ENCODE measurements around the gene HDAC4.

HDAC4 gene

DNA sequence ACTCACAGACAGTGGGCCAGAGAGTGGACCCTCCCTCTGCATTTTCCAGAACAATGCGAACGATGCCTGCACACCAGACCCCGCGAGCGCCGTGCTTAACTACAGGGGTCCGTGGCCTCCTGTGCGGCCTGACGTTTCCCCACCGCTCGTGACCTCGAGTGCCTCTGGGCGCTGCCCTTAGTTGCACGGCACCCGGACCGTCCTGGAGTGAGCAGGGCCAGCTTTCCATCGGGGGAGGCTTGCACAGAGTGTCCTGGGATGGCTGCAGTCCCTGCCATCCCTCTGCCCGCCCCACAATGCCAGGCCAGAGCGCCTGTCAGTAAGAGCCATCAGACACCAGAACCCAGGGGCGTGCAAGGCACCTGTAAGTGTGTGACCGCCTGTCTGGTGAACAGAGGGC is 335.9 kb downstream of the HDAC4 start:
- DNase-seq (ENCODE audit: low spot score) = no peak

DNA sequence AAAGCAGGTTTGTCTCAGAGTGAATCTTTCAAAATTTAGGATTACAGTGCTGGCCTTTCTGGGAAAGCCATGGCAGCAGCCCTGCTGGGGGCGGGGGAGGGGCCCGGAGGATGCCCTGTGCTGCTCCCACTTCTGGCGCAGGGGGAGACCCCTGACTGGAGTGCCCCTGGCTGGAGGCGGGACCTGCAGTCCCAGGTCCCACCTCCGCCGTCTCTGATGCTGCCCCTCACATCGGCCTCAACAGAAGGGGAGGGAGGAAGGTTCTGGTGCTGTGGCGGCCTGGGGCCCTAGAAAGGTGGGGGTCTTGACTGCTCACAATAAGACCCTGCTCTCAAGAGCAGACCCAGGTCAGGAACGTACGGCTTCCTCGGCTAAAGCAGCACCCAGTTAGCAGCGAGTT is 336.6 kb downstream of the HDAC4 start:
- DNase-seq (ENCODE audit: low spot score) = no peak

DNA sequence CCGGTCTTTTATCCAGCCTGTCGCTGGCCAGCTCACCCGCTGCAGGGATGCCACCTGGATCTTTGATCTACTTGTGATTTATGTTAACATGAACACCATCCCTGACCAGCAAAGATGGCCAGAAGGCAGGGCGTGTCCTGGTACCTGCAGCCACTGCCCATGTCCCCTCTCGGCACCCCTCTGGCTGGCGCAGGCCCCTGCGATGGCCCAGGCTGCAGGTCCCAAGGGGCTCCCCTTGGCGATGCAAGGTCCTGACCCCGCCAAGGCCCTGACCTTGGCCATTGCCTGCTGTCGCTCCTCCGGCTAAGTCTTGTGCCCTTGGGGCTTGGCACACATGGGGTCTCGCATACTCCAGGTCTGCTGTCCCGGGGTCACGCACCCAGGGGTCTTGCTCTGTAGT is 338.1 kb downstream of the HDAC4 start:
- DNase-seq (ENCODE audit: low spot score) = no peak

DNA sequence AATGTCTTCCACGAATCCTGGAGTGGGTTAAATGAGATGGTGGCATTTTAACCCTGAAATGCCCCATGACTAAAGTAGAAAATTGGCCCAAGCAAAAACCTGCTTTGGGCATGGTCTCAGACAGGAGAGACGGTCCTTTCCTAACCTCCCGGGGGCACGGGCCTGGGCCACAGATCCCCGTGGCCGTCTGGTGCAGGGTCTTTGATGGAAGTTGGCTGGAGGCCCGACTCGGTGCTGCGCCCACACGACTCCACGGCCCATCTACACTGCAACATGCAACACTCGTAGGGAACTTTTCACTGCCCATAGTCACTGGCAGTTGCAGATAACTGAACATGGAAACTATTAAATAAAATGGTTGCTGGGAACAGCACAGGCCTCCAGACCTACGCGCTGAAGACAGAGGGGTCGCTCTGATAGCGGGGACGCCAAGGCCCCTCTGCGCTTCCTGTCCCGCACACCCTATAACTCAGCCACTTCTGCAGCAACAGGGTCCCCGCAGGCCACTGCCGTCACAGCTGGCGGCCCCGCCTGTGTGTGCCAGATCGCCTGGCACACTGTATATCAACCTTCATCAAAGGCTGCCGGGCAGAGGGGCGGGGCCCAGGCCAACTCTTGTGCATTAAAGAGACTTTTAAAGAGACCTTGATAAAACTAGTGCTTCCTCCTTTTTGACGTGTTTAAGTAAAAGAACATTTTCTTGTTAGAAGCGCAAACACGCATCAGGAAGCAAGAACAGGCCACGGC is 338.8 kb downstream of the HDAC4 start:
- no peak for DNase-seq (ENCODE audit: low spot score)

DNA sequence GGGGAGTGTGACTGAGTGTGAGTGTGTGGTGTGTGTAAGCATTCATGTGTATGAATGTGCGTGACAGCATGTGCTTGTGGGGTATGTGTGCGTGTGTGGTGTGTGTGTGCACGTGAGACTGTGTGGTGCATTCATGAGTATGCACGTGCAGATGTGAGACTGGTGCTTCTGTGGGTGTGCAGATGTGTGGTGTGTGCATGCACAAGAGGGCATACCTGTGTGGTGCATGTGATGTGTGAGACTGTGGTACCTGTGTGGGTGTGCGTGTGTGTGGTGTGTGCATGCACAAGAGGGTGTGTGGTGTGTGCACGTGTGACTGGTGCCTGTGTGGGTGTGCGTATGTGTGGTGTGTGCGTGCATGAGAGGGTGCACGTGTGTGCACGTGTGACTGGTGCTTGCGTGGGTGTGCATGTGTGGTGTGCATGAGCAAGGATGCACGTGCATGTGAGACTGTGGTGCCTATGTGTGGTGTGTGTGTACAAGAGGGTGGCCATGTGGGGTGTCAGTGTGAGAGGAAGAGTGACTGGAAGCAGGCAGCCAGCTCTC is 339.6 kb downstream of the HDAC4 start:
- no peak for DNase-seq (ENCODE audit: low spot score)

DNA sequence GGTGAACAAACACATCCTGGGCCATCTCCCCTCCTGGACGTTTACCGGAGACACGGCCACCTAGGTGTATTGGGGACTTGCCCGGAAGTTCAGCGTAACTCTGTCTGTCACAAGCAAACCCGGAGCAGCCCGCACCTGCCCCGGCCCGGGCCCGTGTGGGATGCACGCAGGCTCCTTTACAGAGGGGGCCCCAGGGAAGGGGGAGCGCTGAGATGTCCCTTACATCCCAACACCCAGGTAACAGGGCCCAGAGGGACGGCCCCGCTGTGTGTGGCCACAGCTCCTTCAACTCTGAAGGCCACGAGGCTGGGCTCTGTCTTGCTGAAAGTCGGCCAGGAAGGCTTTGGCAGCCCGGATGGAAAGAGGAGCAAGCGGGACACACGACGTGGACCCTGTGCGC is 340.1 kb downstream of the HDAC4 start:
- DNase-seq (ENCODE audit: low spot score) = no peak

DNA sequence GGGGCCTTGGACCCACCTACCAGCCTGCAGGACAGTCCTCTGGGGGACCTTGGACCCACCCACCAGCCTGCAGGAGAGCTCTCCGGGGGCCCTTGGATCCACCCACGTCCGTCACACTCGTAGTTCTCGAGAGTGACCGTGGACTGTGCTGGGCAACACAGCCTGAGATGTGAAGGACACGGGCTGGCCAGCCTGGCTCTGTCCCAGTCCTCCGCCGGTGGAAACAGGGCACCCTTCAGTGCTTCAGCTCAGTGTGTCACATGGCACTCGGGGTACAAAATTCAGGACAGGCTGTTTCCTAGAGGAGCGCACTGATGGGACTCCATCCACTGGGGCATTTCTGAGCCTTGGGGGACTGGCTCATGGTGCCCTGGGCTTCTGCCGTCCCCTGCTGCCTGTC is 341.0 kb downstream of the HDAC4 start:
- no peak for DNase-seq (ENCODE audit: low spot score)

DNA sequence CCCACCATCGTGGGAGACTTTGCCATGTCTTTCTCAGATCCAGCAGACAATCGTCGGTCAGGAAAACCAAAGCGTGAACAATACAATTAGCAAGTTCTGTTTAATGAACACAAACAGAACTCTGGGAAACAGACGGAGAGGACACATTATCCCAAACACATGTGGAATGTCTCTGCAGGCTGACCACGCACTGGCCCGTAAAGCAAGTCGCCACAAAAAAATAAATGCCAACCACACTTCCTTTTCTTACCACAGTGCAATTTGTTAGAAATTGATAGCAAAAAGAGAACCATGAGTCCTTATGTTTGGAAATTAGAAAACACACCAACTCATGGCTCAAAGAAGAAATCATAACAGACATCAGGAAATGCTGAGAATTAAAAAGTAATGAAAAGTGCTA is 342.1 kb downstream of the HDAC4 start:
- DNase-seq (ENCODE audit: low spot score) = no peak

DNA sequence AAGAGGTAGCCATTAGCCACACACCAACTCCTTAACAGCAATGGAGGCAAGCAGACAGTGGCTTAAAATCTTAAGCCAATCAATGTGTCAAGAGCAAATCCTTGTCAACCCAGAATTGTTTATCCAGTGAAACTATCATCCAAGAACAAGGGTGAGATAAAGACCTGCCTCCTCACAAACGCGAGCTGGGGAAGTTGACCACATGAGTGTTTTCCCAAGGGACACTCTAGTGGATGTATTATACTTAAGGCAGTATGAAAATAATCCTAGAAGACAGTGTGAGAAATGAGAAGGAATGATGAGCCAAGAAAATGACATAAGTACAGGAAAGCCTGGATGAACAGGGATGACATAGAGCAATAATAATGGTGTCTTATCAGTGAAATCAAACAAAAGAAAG is 343.3 kb downstream of the HDAC4 start:
- DNase-seq (ENCODE audit: low spot score) = no peak

DNA sequence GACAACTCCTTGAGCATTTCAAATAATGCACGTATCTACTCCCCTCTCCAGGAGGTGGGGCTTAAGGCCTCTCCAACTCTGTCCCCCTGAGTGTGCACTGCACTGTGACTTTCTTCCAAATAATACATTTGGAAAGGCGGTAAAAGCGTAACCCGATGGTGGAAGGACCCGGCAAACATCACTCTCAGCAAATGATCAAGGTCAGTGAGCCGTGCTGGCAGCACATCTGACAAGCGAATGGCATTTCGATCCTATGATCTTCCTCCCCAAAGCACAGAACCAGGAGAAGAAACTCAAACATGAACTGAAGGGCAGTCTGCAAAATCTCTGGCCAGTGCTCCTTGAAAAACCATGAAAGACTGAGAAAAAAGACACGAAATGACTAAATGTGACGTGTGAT is 344.2 kb downstream of the HDAC4 start:
- no peak for DNase-seq (ENCODE audit: low spot score)

DNA sequence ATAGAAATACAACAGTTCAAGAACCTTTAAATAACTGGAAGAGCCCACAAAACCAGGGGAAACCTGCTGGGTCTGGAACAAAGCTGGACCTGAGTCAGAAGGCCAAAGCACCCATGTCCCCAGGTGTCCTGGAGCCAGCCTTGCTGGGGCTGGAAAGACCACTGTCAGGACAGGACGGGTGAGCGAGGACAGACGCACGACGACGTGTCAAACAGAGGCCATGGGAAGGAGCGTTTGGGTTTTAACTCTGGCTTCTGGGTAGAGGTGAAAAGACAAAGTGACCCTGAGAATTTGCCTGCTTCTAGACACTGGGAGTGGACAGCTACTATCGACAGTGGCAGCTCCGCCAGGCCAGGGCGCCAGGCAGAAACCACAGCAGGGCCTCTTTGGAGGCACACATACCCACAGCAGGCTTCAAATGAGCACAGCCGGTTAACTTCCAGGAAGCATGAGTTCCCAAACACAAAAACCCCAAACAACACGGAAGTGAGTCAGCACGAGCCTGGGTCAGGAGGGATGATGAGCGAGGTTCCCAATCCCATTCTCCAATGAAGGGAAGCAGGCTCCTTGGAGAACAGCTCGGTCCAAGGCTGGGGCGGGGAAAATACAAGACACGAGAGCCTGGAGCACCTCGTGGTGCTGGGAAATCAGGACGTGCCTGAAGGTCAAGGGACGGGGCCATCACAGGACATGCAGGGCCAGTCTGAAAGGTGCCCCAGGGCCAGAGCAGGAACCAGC is 344.9 kb downstream of the HDAC4 start:
- no peak for DNase-seq (ENCODE audit: low spot score)

DNA sequence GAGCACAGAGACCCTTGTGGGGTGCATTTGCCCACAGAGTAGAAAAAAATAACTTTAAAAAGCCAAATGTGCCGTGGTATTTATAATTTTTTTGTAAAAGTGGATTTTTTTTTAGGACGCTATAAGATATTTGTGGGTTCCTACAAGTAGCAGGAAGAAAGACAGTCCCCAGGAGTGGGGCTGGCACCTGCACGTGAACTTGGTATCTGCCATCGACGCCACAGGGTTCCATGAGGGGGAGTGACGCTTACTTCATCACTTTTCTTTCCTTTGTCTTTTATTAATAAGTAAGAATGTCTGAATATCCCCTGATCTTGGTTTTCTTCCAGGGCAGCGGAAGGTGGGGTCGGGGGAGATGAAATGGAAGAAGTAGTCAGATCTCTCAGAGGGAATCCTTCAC is 345.9 kb downstream of the HDAC4 start:
- DNase-seq (ENCODE audit: low spot score) = no peak

DNA sequence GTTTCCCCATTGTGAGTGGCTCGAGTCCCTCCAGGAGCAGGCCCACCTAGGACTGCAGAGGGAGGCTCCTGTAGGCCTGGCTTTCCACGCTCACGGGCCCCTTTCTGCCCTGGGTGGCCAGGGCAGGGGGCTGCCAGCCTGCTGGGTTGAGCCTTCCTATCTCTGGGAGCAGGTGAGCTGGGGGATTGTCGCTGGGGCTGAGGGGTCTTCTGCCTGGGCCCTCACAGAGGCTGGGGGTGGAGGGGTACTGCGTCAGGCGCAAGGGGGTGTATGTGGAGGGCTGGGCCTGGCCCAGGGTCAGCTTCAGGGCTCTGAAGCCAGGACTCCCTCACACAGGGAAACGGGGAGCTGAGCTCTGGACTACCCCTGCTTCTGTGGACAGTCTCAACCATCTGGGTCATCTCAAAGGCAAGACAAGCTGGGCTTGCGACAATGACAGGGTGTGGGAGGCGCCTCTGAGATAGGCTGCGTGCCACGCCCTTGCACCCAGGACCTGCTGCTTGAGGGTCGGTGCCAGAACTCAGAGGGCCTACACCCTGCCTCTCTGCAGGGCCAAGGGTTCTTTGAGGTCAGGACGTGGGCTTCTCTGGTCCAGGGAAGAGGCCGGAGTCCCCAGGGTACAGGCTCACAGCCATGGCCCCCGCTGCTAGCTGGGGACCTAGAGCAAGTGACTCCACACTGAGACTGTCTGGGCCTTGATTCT is 346.9 kb downstream of the HDAC4 start:
- DNase-seq (ENCODE audit: low spot score) = no peak

DNA sequence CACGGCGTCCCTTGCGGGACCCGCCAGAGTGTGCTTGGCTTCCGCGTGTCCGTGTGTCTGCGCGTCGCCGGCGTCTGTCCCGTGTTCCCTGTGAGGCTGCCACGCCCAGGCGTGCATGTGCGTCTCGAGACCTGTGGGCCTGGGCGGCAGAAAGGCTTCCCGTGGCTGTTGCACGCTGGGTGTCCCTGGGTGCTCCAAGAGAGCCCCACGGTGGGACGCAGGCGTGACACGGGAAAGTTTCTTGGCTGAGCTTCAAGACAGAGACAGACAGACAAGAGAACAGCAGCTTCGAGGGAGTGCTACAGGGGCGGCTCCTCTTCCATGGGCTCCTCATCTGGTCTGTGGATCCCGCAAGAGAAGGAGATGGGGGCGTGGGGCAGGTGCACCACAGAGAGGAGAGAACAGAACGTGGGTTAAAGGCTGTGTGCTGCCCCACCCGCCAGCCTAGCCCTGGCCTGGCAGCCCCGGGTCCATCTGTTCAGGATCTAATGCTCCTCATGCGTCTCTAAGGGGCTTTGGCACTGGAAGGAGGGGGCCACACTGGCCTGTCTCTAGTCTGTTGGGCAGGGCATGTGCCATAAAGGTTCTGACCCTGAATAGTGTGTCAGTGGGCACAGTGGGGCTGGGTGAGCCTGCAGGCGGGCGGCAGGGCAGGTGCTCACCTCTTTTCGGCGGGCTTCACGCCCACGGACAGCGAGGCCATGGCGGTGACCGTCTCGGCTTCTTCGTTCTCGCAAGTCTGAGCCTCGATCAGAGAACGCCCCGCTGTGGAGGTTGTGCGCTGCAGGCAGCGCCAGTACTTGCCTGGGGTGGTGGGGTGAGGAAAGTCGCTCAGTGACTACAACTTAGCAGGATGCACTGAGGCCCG is 347.8 kb downstream of the HDAC4 start:
- DNase-seq (ENCODE audit: low spot score) = no peak

DNA sequence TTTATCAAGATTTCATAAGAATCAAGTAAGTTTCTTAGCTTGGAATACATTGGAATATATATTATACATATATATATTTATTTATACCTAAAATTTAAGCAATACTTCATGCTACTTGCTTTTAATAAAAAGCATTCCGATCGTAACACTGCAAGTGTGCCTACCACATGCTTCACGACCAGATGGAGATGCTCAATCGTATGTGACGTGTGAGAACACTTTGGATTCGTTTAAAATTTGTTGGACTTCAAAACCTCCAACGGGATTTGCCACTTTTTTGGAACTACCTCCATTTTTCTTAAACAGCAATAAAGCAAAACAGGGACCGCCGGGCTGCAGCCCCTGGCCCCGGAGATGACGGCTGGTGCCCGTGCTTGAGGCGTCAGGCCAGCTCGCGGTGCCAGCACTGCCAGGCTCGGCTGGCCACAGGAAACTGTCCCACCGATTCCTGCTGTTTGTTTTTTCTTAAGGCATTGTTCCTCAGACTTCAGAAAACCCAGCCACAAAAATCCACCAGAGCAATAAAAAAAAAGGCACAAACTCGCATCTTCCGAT is 348.9 kb downstream of the HDAC4 start:
- DNase-seq (ENCODE audit: low spot score) = no peak

DNA sequence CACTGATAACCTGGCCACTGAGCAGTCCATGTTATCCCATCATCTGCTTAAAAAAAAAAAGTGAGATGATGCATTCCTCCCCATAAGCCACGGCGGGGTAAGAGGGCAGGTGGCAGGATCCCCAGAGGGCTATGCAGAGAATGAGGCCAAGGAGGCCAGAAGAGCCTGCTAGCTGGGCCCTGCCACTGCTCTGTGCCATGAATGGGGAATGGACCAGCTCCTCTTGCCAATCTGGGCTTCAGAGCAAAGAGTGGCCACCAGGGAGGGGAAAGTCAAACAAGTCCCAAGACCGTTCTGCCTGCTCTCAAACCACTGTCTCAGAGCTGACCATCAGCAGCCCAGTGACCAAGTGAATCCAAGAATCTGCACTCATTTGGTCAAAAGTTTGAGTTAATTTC is 350.6 kb downstream of the HDAC4 start:
- no peak for DNase-seq (ENCODE audit: low spot score)

DNA sequence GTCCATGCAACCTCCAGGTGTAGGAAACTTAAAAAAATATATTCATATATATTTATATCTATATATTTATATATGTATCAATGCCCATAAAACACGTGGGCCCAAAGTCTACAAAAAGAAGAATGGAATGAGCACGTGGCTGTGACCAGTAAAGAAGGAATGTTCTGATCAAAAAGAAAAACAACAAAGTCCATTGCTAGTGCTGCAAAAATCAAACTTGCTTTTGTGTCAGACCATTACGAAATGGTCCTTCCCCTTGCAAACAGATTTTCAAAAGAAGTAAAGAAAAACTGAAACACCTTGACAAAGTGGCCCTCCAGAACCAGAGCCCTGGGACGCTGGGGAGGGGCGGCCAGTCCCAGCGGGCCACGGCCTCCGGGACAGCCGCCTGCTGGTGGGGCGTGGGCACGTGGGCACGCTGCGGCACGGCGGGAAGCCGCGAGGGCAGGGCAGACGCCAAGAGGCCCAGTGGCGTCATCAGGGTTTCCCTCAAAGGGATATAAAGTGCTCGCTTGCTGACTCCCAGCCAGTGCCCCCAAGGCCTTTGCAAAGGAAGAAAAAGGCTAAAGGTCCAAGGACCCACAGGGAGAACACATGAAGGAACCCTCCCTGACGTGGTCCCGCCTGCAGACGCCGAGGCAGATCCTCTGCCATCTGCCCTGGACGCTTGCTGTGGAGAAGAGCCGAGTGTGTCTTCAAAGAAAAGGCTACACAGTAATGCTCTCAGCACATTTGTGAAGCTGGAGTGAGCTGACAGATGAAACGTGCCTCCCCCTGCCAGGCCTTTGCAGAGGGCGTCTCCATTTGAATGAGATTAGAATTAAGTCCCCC is 351.2 kb downstream of the HDAC4 start:
- no peak for DNase-seq (ENCODE audit: low spot score)

DNA sequence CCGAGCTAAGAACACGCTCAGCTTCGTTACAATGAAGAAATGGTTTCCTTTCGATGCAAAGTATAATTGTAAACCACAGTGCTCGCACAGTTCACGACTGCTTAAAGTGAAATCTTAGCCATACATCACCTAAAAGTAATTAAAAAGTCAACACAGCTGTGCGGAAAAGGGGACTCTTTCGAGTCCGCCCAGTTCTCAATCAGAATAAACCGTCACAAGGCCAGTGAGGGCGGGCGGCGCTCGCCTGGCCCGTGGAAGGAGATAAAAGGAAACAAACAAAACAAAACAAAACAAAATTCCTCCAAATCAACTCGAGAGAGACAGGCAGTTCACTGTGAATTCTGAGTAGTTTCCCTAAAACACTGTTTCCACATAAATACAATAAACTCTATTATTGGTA is 352.1 kb downstream of the HDAC4 start:
- no peak for DNase-seq (ENCODE audit: low spot score)

DNA sequence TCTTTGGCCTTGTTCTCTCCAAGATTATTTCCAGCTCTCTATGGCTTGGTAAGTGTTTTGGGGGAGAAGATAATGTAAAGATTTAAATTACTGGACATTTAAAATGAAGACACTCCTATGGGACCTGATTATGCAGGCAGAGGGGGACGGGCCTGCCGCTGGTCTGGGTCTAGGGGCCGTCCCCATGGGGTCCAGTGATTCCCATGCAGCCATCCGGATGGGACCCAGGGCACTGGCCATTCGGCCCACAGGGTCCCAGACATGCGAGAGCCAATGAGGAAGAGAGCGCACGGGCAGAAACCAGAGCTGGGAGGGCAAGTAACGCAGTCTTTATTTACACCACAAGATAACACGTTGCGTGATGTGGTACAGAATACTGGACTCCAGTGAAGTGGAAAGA is 353.0 kb downstream of the HDAC4 start:
- no peak for DNase-seq (ENCODE audit: low spot score)

DNA sequence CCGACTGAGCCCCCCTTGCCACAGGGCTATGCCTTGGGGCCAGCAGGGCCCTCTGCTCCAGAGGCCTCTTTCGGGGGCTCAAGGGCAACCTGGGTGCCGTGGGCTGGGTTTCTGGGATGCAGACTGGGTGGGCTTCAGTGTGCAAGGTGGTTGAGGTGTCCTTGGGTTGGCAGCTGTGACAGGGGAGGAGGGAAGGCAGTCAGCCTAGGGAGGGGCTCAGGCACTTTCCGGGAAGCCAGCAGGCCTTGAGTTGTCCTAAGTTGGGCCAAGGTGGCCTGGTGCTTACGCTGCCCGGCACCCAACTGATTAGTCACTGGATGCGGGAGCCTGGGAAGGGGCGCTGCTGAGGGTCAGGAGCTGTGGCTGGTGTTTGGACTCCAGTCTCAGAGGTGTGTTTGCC is 353.4 kb downstream of the HDAC4 start:
- no peak for DNase-seq (ENCODE audit: low spot score)

DNA sequence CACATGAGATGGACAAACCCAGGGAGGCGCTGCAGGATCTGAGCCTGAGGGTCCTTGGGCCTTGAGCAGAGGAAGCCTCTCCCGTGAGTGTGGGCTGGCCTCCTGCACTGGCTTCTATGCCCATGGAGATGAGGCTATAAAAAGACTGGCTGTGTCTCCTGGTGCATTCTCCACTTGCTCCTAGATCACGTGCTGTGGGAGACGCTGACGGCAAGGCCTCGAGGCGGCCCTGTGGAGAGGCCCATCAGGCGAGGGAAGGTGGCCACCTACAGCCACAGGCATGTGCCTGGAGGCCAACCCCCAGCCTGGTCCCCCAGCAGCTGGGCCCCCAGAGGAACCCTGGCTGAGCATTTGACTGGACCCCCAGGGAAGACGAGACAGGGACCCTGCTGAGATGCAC is 354.0 kb downstream of the HDAC4 start:
- no peak for DNase-seq (ENCODE audit: low spot score)

Measured in CD4-positive, alpha-beta T cell treated with Interleukin-15 for 4 hours (primary cell).